B cell (primary cell): ENCODE results near the gene PLPPR2.

Source experiments
- CTCF ChIP-seq: fragments of 200-600 bp; IDR thresholded peaks from one replicate; pipeline ENCODE4 v1.8.0; 2022; ENCODE audit warnings: antibody characterized with exemption, mild to moderate bottlenecking
- EZH2 ChIP-seq: IDR thresholded peaks from 2 replicates; pipeline ENCODE4 v1.6.1; 2012; ENCODE audit warnings: borderline replicate concordance, low read depth, mild to moderate bottlenecking, moderate library complexity, low read length; ENCODE audit not compliant: insufficient read depth, poor library complexity, severe bottlenecking

GRCh38 chr19:11325544-11325943 is 29.7 kb upstream of the PLPPR2 start:
- TF ChIP-seq CTCF (no peak), EZH2 (no peak)
